Breast epithelium (tissue), 4 donors: Measurements from ENCODE around the gene CHD6. TPM values are rescaled to one million over a fixed set of nuclear protein-coding genes. Genes with fewer than 3 reads are reported as not detected.

Experiments used
- DNase-seq, 2 donors: peaks; one replicate each; pipeline ENCODE4 v3.0.0-alpha.2; 2019; ENCODE audit warnings: low spot score in 2 of 2
- H3K27ac ChIP-seq, 2 donors: fragments of 200-600 bp; sonication (generic) in 1 of 2; one replicate each; pipeline ENCODE4 v1.5.1; 2016 to 2019; ENCODE audit warnings: mild to moderate bottlenecking in 1 of 2
- H3K27me3 ChIP-seq, 2 donors: fragments of 200-600 bp; sonication (generic) in 1 of 2; one replicate each; pipeline versions ENCODE4 v1.5.1 to v1.6.0; 2017 to 2019; ENCODE audit warnings: control low read depth in 1 of 2, mild to moderate bottlenecking in 1 of 2
- H3K36me3 ChIP-seq: fragments of 200-600 bp; one replicate; pipeline ENCODE4 v1.5.1; 2019
- H3K4me1 ChIP-seq, 2 donors: fragments of 200-600 bp; sonication (generic); one replicate each; pipeline ENCODE4 v1.5.1; 2016 to 2019; ENCODE audit warnings: control low read depth in 1 of 2
- H3K4me3 ChIP-seq, 3 donors: fragments of 200-600 bp; sonication (generic); 1 replicate in 2 of 3; 2 replicates in 1 of 3; pipeline ENCODE4 v1.5.1; 2016 to 2019; ENCODE audit warnings: mild to moderate bottlenecking in 3 of 3, moderate library complexity in 2 of 3
- H3K9me3 ChIP-seq, 2 donors: fragments of 200-600 bp; sonication (generic) in 1 of 2; one replicate each; pipeline ENCODE4 v1.5.1; 2016 to 2019; ENCODE audit warnings: control low read depth in 1 of 2
- POLR2A ChIP-seq: fragments of 450-650 bp; IDR thresholded peaks from one replicate; pipeline ENCODE4 v1.6.1; 2016; ENCODE audit warnings: antibody characterized with exemption, mild to moderate bottlenecking, moderate library complexity
- POLR2AphosphoS5 ChIP-seq, 3 donors: sonication (generic); formaldehyde crosslinking; IDR thresholded peaks; one replicate each; pipeline ENCODE4 v1.6.1; 2017; ENCODE audit warnings: antibody characterized with exemption in 3 of 3
- intact Hi-C: fragments of 100-400 bp; cut with DNase I; formaldehyde crosslinking; loops from one replicate; pipeline ENCODE4 v1.15.1; 2023; ENCODE audit warnings: low total_unique reads
- total RNA-seq, 3 donors: library from RNA; depleted of rRNA; stranded (reverse); fragments of >200 nt; gene quantifications; one replicate each; pipeline ENCODE4 v1.1.0, GENCODE V29; 2016
- TF ChIP-seq, protein P1 (sequence below), 3 donors: fragments of 450-650 bp; IDR thresholded peaks; one replicate each; pipeline ENCODE4 v1.5.1; 2016 to 2017; ENCODE audit warnings: antibody characterized with exemption in 3 of 3, mild to moderate bottlenecking in 3 of 3, moderate library complexity in 3 of 3

The CHD6 gene
- total RNA-seq, 3 donors from 2014 or later = 31.4 to 85.8 (median 81.0) TPM

DNA sequence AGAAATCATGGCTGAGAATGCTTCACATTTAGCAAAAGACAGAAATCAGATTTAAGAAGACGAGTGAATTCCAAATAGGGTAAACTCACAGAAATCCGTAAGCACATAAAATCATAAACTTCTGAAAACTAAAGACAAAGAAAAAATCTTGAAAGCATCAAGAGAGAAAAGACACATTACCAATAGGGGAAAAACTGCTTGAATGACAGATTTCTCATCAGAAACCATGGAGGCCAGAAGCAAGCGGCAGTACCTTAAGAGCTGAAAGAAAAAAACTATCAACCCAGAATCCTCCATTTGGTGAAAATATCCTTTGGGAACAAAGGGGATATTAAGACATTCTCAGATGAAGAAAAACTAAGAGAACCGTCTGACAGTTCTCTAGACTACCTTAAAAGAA lies 185.0 kb downstream of the CHD6 start:
- Histone ChIP-seq H3K9me3 (no peaks in the 10 kb centered on the region), H3K27me3 (no peaks in the 10 kb centered on the region), H3K4me1 (no peaks in the 10 kb centered on the region), H3K4me3 (no peak overlapping the region), H3K36me3 (peaks cover 15% of the 10 kb centered on the region), H3K27ac (no peak overlapping the region)
- intact Hi-C loops = no loop called here
- TF ChIP-seq POLR2A = no peak
- TF ChIP-seq, protein P1, sequence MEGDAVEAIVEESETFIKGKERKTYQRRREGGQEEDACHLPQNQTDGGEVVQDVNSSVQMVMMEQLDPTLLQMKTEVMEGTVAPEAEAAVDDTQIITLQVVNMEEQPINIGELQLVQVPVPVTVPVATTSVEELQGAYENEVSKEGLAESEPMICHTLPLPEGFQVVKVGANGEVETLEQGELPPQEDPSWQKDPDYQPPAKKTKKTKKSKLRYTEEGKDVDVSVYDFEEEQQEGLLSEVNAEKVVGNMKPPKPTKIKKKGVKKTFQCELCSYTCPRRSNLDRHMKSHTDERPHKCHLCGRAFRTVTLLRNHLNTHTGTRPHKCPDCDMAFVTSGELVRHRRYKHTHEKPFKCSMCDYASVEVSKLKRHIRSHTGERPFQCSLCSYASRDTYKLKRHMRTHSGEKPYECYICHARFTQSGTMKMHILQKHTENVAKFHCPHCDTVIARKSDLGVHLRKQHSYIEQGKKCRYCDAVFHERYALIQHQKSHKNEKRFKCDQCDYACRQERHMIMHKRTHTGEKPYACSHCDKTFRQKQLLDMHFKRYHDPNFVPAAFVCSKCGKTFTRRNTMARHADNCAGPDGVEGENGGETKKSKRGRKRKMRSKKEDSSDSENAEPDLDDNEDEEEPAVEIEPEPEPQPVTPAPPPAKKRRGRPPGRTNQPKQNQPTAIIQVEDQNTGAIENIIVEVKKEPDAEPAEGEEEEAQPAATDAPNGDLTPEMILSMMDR (IDR thresholded peaks at IDR 0.05) = no peak
- TF ChIP-seq POLR2AphosphoS5 (IDR thresholded peaks at IDR 0.05) = no peak
- no peak for DNase-seq

DNA sequence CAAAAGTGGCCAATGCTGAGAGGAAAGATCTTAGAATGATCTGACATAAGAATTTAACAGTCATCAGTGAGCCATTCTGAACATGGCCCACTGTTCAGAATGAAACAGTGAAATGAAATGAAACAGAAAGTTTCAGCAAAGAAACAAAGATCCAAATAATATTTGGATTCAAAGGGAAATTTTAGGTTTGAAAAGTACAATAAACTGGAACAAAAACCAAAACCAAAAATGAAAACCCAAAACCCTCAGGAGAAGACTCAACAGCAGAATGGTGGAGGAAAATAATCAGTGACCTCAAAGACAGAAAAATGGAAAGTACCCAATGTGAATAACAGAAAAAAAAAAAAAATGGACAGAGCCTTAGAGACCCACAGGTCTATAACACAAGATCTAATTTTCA lies 185.4 kb downstream of the CHD6 start:
- intact Hi-C loops = no loop called here
- Histone ChIP-seq H3K9me3 (no peaks in the 10 kb centered on the region), H3K27ac (no peak overlapping the region), H3K4me1 (no peaks in the 10 kb centered on the region), H3K27me3 (no peaks in the 10 kb centered on the region), H3K36me3 (peaks cover 15% of the 10 kb centered on the region), H3K4me3 (no peak overlapping the region)
- DNase-seq = no peak
- TF ChIP-seq, protein P1 (IDR thresholded peaks at IDR 0.05) = no peak
- TF ChIP-seq POLR2AphosphoS5 (IDR thresholded peaks at IDR 0.05) (no peak), POLR2A (no peak)

DNA sequence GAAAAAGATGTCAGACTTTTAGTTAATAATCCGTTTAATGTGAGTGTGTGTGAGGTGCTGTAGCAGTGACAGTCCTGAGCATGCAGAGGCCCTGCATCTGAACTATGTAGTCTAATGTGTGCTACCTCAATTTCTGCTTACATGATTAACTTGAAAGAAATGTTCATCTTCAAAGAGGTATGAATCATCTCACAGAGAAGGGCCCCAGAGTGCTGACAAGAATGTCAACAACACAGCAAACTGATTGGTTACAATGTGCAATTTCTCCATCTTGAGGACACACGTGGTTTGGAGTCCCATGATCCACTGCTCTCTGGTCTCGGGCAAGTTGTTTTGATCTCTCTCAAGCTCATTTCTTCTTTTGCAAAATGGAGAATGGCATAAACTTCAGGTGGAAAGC lies 189.9 kb downstream of the CHD6 start:
- no peaks in the 10 kb centered on the region for H3K27me3 ChIP-seq
- no peaks in the 10 kb centered on the region for H3K9me3 ChIP-seq
- H3K4me3 ChIP-seq = no peak overlapping the region
- no peak for DNase-seq
- H3K36me3 ChIP-seq = no peaks in the 10 kb centered on the region
- TF ChIP-seq, protein P1 (IDR thresholded peaks at IDR 0.05) = no peak
- TF ChIP-seq POLR2A = no peak
- TF ChIP-seq POLR2AphosphoS5 (IDR thresholded peaks at IDR 0.05) = no peak
- intact Hi-C loops = no loop called here
- H3K27ac ChIP-seq = no peak overlapping the region
- H3K4me1 ChIP-seq = no peaks in the 10 kb centered on the region

DNA sequence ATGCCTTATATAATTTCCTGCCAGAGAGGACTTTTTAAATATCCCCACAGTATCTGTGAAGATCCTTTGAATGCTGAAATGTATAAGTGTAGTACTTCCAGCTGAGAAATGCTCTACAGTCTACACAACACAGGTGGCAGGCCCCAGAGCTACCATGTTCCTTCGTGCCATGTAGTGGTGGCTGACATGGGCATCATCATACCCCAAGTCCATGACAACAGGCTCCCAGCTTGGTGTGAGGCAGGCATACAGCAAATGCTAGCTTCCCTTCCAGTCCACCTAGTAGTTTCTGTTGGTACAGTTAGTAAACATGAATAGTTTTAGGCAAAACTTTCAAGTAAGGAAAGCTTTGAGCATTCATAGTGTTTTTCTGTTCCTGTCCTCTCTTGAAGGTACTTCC lies 190.3 kb downstream of the CHD6 start:
- H3K4me3 ChIP-seq = no peak overlapping the region
- no peak overlapping the region for H3K27ac ChIP-seq
- no peaks in the 10 kb centered on the region for H3K4me1 ChIP-seq
- intact Hi-C loops = no loop called here
- TF ChIP-seq, protein P1 (IDR thresholded peaks at IDR 0.05) = no peak
- no peak for TF ChIP-seq POLR2A
- no peak for TF ChIP-seq POLR2AphosphoS5 (IDR thresholded peaks at IDR 0.05)
- DNase-seq = no peak
- no peaks in the 10 kb centered on the region for H3K9me3 ChIP-seq
- H3K27me3 ChIP-seq = no peaks in the 10 kb centered on the region
- H3K36me3 ChIP-seq = no peaks in the 10 kb centered on the region

- DNase-seq = no peak
- TF ChIP-seq POLR2AphosphoS5 (IDR thresholded peaks at IDR 0.05) = no peak
- TF ChIP-seq, protein P1 (IDR thresholded peaks at IDR 0.05) = no peak
- intact Hi-C loops = no loop called here
These were observed 191.2 kb downstream of the CHD6 start for GRCh38 chr20:41426976-41427375.

More at GRCh38 chr20:41426976-41427375, 191.2 kb downstream of the CHD6 start:
- H3K36me3 ChIP-seq = peaks cover 3% of the 10 kb centered on the region
- no peaks in the 10 kb centered on the region for H3K4me1 ChIP-seq
- H3K9me3 ChIP-seq = no peaks in the 10 kb centered on the region
- H3K27me3 ChIP-seq = no peaks in the 10 kb centered on the region
- no peak overlapping the region for H3K4me3 ChIP-seq
- H3K27ac ChIP-seq = no peak overlapping the region
